ENCODE data around the gene COL23A1.

DNA sequence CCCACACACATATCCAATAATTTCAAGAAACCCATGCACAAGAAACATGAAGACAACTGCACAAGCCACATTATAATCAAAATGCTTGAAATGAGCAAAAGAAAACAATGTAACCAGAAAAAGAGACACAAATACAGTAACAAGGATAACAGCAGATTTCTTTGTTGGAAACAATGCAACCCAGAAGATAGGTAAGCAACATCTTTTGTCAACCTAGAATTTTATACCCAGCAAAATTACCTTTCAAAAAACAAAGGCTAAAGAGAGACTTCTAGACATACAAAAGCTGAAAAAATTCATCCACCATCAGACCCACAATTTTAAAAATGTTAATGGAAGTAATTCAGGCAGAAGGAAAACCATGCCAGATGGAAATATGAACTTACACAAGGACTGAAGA is 5.0 kb upstream of the COL23A1 start:
- TF ChIP-seq, protein P1, sequence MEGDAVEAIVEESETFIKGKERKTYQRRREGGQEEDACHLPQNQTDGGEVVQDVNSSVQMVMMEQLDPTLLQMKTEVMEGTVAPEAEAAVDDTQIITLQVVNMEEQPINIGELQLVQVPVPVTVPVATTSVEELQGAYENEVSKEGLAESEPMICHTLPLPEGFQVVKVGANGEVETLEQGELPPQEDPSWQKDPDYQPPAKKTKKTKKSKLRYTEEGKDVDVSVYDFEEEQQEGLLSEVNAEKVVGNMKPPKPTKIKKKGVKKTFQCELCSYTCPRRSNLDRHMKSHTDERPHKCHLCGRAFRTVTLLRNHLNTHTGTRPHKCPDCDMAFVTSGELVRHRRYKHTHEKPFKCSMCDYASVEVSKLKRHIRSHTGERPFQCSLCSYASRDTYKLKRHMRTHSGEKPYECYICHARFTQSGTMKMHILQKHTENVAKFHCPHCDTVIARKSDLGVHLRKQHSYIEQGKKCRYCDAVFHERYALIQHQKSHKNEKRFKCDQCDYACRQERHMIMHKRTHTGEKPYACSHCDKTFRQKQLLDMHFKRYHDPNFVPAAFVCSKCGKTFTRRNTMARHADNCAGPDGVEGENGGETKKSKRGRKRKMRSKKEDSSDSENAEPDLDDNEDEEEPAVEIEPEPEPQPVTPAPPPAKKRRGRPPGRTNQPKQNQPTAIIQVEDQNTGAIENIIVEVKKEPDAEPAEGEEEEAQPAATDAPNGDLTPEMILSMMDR (optimal IDR thresholded peaks at IDR 0.05 in 1 of 3, IDR thresholded peaks at IDR 0.05 in 1 of 3, conservative IDR thresholded peaks at IDR 0.05 in 1 of 3; ENCODE audit: extremely low read depth in 1 of 3, insufficient read depth in 2 of 3, low read length in 3 of 3) = no peak
- TF ChIP-seq EZH2 (IDR thresholded peaks at IDR 0.05; ENCODE audit: low read length) = no peak
